D721Med (cell line): ENCODE data around the gene ZFPM1.

Experiments used
- DNase-seq: peaks from one replicate; pipeline ENCODE4 v3.0.0; 2011; ENCODE audit warnings: low spot score; ENCODE audit not compliant: insufficient read length
- FAIRE-seq: peaks from 2 replicates; lab custom pipeline; 2011; peaks lifted over from hg19 to GRCh38; lab: Jason Lieb, UNC
- TF ChIP-seq, protein P1 (sequence below): IDR thresholded peaks from 2 replicates; pipeline ENCODE4 v1.5.1; 2012; ENCODE audit warnings: mild to moderate bottlenecking, control low read depth; ENCODE audit not compliant: insufficient read depth; ENCODE audit errors: missing control alignments

ZFPM1 gene

DNA sequence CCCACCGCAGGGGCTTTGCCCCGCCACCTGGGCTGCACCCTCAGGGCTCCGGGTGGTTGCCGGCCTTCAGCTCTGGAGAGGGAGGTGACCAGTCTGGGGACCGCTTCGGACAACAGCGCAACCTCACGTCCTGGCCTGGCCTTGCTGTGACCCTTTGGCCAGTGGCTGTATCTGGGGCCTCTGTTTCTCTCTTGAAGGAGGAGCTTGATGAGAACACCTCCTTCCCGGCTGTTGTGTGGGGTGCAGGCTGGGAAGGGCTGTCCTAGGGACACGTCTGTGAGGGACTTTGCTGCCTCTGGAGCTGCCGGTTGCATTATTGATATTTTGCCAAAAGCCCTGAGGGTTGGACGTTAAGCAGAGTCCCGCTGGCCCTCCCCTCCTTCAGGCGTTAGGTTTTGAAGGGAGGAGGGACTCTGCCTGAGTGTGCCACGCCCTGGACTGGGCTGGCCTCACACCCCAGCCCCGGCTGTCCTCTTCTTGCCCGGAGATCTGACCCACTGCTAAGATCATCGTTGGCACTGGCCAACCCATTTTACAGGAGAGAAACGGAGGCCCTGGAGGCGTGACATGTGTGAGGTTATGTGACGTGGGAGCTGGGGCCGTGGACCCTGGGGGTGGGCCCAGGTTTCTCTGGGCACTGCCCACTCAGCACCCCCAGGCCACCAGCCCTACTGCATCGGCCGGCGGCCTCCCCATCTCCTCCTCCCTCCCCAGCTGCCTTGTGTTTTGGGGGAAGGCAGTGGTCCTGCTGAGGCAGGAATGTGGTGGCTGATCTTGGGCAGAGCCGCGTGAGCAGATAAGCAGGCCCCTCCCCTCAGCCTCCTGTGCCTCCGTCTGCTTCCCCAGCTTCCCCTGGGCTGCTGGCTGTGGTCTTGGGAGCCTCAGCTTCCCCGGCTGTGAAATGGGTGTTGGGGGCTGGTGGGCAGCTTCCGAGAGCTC, 8.5 kb downstream of the ZFPM1 start:
- DNase-seq (no peak), FAIRE-seq (no peak)
- TF ChIP-seq, protein P1, sequence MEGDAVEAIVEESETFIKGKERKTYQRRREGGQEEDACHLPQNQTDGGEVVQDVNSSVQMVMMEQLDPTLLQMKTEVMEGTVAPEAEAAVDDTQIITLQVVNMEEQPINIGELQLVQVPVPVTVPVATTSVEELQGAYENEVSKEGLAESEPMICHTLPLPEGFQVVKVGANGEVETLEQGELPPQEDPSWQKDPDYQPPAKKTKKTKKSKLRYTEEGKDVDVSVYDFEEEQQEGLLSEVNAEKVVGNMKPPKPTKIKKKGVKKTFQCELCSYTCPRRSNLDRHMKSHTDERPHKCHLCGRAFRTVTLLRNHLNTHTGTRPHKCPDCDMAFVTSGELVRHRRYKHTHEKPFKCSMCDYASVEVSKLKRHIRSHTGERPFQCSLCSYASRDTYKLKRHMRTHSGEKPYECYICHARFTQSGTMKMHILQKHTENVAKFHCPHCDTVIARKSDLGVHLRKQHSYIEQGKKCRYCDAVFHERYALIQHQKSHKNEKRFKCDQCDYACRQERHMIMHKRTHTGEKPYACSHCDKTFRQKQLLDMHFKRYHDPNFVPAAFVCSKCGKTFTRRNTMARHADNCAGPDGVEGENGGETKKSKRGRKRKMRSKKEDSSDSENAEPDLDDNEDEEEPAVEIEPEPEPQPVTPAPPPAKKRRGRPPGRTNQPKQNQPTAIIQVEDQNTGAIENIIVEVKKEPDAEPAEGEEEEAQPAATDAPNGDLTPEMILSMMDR = no peak

DNA sequence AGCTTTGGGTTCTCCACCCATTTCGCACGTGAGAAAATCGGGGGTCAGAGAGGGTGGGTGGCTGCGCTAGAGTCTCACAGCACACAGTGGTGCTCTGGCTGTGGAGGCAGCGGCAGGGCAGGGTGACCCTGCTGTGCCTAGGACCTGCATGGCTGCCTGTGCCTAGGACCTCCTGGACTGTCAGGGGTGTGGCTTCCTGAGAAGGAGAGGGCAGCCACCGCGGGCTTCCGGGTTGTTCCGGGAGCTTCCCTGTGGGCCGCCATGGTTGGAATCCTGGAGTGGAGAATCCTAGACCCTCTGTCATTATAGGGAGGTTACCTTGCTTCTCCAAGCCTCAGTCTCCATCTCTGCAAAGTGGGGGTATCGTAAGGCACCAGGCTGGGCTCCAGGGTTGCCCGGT, 9.3 kb downstream of the ZFPM1 start:
- TF ChIP-seq, protein P1 = no peak
- no peak for FAIRE-seq
- no peak for DNase-seq

DNA sequence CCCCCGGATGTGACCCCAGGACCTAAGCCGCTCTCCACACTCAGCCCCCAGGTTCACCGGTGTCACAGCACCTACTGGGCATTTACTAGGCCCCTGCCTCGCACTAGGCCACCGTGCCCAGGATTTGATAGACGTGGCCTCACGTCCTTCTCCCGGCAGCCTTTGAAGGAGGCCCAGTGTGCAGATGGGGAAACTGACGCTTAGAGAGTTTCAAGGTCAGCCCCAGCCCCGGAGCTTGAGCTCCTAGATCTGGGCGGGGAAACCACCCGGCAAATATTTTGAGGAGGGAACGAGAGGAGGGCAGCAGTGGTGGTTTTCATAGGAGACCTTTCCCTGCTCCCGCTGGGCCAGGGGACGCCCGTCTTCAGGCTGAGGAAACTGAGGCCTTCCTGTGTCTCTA, 10.3 kb downstream of the ZFPM1 start:
- TF ChIP-seq, protein P1 = no peak
- no peak for DNase-seq

DNA sequence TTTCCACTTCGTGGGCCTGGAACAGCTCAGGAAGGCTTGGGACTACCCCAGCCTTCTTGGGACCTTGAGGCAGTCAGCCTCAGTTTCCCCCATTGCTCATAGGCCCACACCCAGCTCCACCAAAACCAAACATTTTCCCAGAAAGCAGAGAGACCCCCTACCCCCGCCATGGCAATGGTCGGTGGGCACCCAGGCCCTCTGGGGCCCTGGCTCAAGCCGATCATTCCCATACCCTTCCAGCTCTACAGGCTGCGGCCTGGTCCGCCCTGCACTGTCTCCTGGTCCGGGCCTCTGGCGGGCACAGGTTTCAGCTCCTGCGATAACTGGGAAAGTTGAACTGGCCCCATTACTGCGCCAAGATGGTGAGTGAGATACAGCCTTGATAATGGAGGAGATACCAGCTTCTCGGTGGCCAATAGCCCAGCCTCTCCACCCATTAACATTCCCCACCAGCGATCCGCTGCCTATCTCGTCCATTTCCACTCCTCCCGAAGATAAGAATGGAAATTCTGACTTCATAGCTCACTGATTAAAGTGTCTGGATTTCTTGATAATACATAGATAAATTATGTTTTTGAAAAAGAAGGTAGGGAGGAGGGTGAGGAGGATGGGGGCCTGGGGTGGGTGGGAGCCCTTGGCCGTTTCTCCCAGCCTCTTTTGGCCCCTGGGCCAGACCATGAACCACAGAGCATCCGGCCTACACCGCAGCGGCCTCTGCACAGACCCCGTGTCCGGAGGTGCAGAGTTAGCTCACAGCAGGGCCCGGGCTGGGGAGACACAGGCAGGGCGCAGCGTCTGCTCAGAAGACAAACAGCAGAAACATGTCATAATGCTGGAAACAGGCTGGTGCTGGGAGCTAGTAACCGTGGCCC, 11.6 kb downstream of the ZFPM1 start:
- no peak for FAIRE-seq
- no peak for DNase-seq
- TF ChIP-seq, protein P1 = no peak

More for the DNA sequence above, 10.3 kb downstream of the ZFPM1 start:
- FAIRE-seq = no peak

DNA sequence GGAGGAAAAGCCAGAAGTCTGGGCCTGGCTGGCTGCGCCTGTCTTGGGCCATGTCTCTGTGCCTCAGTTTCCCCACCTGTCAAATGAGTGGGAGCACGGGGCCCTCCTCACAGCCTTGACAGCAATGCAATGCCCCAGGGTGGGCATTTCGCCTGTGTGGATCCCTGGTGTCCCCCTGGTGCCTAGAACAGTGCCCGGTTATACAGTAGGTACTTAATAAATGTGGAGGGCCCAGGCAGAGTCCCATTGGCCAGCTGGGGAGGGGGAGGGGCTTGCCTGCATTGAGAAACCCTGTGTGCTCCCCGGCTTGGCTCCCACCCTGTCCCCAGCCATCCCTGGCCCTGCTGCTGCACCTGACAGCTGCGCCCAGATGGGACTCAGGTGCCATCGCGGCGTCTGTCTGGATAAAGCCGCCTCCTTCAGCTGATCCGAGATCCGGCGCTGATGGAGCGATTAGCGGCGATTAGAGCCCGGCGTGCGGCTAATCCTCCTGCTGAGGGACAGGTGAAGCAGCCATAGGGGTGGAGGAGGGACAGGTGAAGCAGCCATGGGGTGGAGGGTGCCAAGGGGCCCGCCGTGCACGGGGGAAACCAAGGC, 12.4 kb downstream of the ZFPM1 start:
- FAIRE-seq (no peak), DNase-seq (peak; percentile 75)
- TF ChIP-seq, protein P1 = no peak

DNA sequence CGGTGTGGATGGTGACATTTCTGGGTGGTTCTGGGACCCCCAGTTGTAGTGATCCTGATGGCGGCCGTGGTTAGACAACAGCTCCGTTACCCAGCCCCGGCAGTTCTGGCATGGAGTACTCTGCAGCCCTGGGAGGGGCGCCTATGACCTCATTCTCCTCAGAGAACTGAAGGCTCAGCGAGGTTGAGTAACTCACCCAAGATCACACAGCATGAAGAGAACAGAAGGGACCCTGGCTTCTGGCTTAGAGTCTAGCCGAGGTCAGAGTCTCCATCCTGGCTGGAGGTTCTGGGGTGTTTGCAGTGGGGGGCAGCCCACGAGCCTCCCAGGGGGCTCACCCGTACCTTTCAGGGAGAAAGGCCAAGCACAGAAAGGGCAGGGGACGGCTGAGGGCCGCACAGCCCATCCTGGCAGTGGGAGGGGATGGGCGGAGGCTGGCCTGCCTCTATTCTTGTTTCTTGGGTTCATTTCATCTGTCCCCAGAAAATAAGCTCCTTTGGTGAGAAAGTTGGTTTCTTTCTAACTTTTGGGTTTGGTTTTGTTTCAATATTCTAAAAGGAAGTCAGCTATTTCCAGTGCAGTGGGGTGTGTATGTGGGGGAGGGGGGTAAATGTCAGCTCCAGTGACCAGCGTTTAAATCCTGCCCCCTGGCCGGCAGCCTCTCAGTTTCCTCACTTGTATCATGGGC, 13.2 kb downstream of the ZFPM1 start:
- TF ChIP-seq, protein P1 = no peak
- DNase-seq (no peak), FAIRE-seq (no peak)
